Astrocyte of the cerebellum (primary cell): ENCODE measurements around the gene ITIH5.

ENCODE experiments used
- DNase-seq: peaks from one replicate; pipeline ENCODE4 v3.0.0-alpha.2; 2011; ENCODE audit warnings: low read depth
- H3K4me3 ChIP-seq: 2 replicates; pipeline ENCODE4 v1.5.1; 2011; ENCODE audit warnings: mild to moderate bottlenecking, low read depth, low read length, moderate library complexity
- CTCF ChIP-seq: IDR thresholded peaks from 2 replicates; pipeline ENCODE4 v1.5.1; 2012; ENCODE audit warnings: low read length, low read depth, moderate library complexity, mild to moderate bottlenecking; ENCODE audit errors: missing control alignments
- in situ Hi-C: cut with HindIII; loops from 2 replicates; pipeline ENCODE4 v1.10.0; 2017; ENCODE audit warnings: low sequenced_read_pairs

Gene ITIH5

DNA sequence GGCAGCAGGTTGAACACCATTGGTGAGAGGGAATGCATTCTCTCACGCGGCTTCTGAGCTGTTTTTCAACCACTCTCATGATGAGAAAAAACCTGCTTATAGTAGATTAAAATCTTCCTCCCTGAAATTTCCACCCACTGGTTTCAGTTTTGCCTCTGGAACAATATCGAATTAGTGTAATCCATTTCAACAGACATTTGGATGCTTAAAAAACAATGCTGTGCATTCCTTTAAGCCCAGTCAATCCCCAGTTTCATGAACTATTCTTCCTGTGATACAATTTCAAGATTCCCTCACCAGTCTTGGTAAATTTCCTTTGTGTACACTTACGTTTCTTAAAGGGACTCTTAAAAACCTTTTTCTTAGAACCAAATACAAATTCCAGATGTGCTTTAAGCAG, 89.6 kb downstream of the ITIH5 start:
- TF ChIP-seq CTCF: no peak

GRCh38 chr10:7576340-7576739, 90.4 kb downstream of the ITIH5 start:
- in situ Hi-C loops: no loop called here
- TF ChIP-seq CTCF: no peak
- no peak for DNase-seq
- H3K4me3 ChIP-seq: no peak overlapping the region

More for the DNA sequence above, 89.6 kb downstream of the ITIH5 start:
- in situ Hi-C loops: no loop called here
- no peak overlapping the region for H3K4me3 ChIP-seq
- no peak for DNase-seq

GRCh38 chr10:7572391-7572790, 94.4 kb downstream of the ITIH5 start:
- TF ChIP-seq CTCF: no peak
- H3K4me3 ChIP-seq: no peak overlapping the region
- no peak for DNase-seq
- in situ Hi-C loops: no loop called here

DNA sequence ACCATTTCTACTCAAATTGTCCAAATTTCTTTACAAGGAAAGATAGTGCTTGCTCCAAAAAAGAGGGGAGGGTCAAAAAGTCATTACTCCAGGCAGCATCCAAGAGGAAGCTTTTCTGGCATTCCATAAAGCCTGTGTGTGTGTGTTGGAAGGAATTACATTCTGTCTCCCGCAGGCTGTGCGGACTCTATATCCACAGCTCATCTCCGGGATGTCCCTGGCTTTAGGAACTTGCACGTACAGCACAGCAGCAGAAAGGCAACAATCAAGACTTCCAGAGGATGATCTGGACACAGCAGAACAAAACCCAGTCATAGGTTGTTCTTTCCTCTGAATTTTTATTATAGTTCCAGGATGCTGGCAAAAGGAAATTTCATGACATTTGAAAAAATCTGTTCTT, 94.8 kb downstream of the ITIH5 start:
- TF ChIP-seq CTCF: no peak
- no peak for DNase-seq
- H3K4me3 ChIP-seq: no peak overlapping the region
- in situ Hi-C loops: no loop called here

GRCh38 chr10:7567911-7568620, 98.7 kb downstream of the ITIH5 start:
- no peak overlapping the region for H3K4me3 ChIP-seq
- in situ Hi-C loops: no loop called here
- no peak for DNase-seq
- no peak for TF ChIP-seq CTCF

DNA sequence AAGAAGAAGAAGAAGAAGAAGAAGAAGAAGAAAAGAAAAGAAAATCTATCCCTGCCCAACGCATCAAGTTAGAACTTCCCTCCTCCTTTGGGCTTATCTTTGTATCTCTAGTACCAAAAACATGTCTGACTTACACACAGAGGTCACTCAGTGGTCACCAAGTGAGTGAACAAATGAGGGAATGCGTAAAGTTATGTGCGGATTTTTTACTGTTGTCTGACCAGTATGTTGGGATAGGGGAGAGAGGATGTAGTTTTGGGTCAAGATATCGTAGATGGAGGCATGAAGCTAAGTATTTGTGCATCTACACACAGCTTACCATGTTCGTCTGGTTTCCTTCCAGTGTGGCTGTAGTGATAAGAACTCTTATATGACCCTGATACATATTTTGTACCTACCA, 99.9 kb downstream of the ITIH5 start:
- DNase-seq: no peak
- no peak overlapping the region for H3K4me3 ChIP-seq
- in situ Hi-C loops: no loop called here
- TF ChIP-seq CTCF: no peak

- H3K4me3 ChIP-seq: no peak overlapping the region
- TF ChIP-seq CTCF: no peak
- no peak for DNase-seq
- in situ Hi-C loops: no loop called here
Observed at GRCh38 chr10:7565871-7566270, 100.9 kb downstream of the ITIH5 start.
